HG03520 (cell line): ENCODE measurements around the gene EYA4.

ENCODE experiments used
- ATAC-seq: cut with Tn5 transposase; IDR thresholded peaks from one replicate; pipeline ENCODE4 v1.9.1; 2021; ENCODE audit warnings: mild to moderate bottlenecking, moderate library complexity; ENCODE audit not compliant: unreplicated experiment

Gene EYA4

GRCh38 chr6:133432021-133432989, 191.1 kb downstream of the EYA4 start:
- ATAC-seq: no peak

- ATAC-seq: no peak
Observed at GRCh38 chr6:133435065-133435728, 194.0 kb downstream of the EYA4 start.

GRCh38 chr6:133436652-133437051, 195.5 kb downstream of the EYA4 start:
- no peak for ATAC-seq

- ATAC-seq: no peak
Observed at GRCh38 chr6:133441491-133441890, 200.3 kb downstream of the EYA4 start.

- ATAC-seq: no peak
Observed at GRCh38 chr6:133446789-133447188, 205.6 kb downstream of the EYA4 start.

- ATAC-seq: no peak
Observed at GRCh38 chr6:133447924-133448323, 206.8 kb downstream of the EYA4 start.

- ATAC-seq: no peak
Observed at GRCh38 chr6:133456439-133456838, 215.3 kb downstream of the EYA4 start.

- ATAC-seq: no peak
Observed at GRCh38 chr6:133456944-133457343, 215.8 kb downstream of the EYA4 start.

GRCh38 chr6:133460101-133460500, 218.9 kb downstream of the EYA4 start:
- no peak for ATAC-seq

GRCh38 chr6:133463790-133464189, 222.6 kb downstream of the EYA4 start:
- ATAC-seq: no peak

- no peak for ATAC-seq
Observed at GRCh38 chr6:133466680-133467079, 225.5 kb downstream of the EYA4 start.

- ATAC-seq: no peak
Observed at GRCh38 chr6:133467231-133467981, 226.2 kb downstream of the EYA4 start.

GRCh38 chr6:133467982-133468380, 226.8 kb downstream of the EYA4 start:
- no peak for ATAC-seq

- no peak for ATAC-seq
Observed at GRCh38 chr6:133468591-133468990, 227.4 kb downstream of the EYA4 start.

- ATAC-seq: no peak
Observed at GRCh38 chr6:133474516-133474915, 233.4 kb downstream of the EYA4 start.

- no peak for ATAC-seq
Observed at GRCh38 chr6:133478673-133479072, 237.5 kb downstream of the EYA4 start.

GRCh38 chr6:133487174-133487573, 246.0 kb downstream of the EYA4 start:
- no peak for ATAC-seq

- no peak for ATAC-seq
Observed at GRCh38 chr6:133495205-133495903, 254.2 kb downstream of the EYA4 start.

- no peak for ATAC-seq
Observed at GRCh38 chr6:133499662-133500061, 258.5 kb downstream of the EYA4 start.

GRCh38 chr6:133501675-133502270, 260.6 kb downstream of the EYA4 start:
- no peak for ATAC-seq
